Mesenchymal stem cell (in vitro differentiated cells and primary cell): ENCODE data around the gene TMEM95.

Experiments used
- DNase-seq: peaks from one replicate; pipeline ENCODE4 v3.0.0-alpha.2; 2013
- H2AFZ ChIP-seq: one replicate; pipeline ENCODE4 v1.6.1; 2013; ENCODE audit warnings: low read depth, mild to moderate bottlenecking, control low read depth, inconsistent platforms, low read length, moderate library complexity
- H2AK5ac ChIP-seq: 2 replicates; pipeline ENCODE4 v1.6.1; 2013; ENCODE audit warnings: low read length, moderate library complexity, mild to moderate bottlenecking, inconsistent platforms; ENCODE audit not compliant: severe bottlenecking
- H2BK120ac ChIP-seq: one replicate; pipeline ENCODE4 v1.6.1; 2013; ENCODE audit warnings: low read depth, mild to moderate bottlenecking, inconsistent platforms, low read length, moderate library complexity
- H2BK12ac ChIP-seq, 2 experiments: one replicate each; pipeline ENCODE4 v1.6.1; 2013; ENCODE audit warnings: inconsistent platforms in 2 of 2, low read length in 2 of 2, mild to moderate bottlenecking in 2 of 2, moderate library complexity in 2 of 2, control low read depth in 1 of 2
- H2BK15ac ChIP-seq: one replicate; pipeline ENCODE4 v1.6.1; 2013; ENCODE audit warnings: mild to moderate bottlenecking, low read depth, inconsistent platforms; ENCODE audit not compliant: poor library complexity, severe bottlenecking
- H2BK5ac ChIP-seq: 2 replicates; pipeline ENCODE4 v1.6.1; 2013; ENCODE audit warnings: low read depth, mild to moderate bottlenecking, low read length, control low read depth, inconsistent platforms; ENCODE audit not compliant: poor library complexity, severe bottlenecking
- H3K14ac ChIP-seq, 2 experiments: one replicate each; pipeline ENCODE4 v1.6.1; 2013; ENCODE audit warnings: inconsistent platforms in 2 of 2, low read length in 2 of 2, control low read depth in 1 of 2, mild to moderate bottlenecking in 1 of 2, moderate library complexity in 1 of 2
- H3K18ac ChIP-seq, 2 experiments: one replicate each; pipeline ENCODE4 v1.6.1; 2013; ENCODE audit warnings: inconsistent platforms in 2 of 2, low read length in 2 of 2, control low read depth in 1 of 2, low read depth in 1 of 2, mild to moderate bottlenecking in 1 of 2
- H3K23ac ChIP-seq, 2 experiments: one replicate each; pipeline ENCODE4 v1.6.1; 2013; ENCODE audit warnings: inconsistent platforms in 2 of 2, low read length in 2 of 2, mild to moderate bottlenecking in 2 of 2, moderate library complexity in 2 of 2, control low read depth in 1 of 2
- H3K27ac ChIP-seq: 2 replicates; pipeline ENCODE4 v1.5.1; 2013; ENCODE audit warnings: mild to moderate bottlenecking, moderate library complexity, low read length, control low read depth, inconsistent platforms; ENCODE audit not compliant: poor library complexity, severe bottlenecking
- H3K27me3 ChIP-seq, 2 experiments: 2 replicates each; pipeline versions ENCODE4 v1.6.1 to v1.7.0; 2013; ENCODE audit warnings: low read length in 2 of 2, mild to moderate bottlenecking in 2 of 2, moderate library complexity in 2 of 2, control low read depth in 1 of 2, inconsistent platforms in 1 of 2; ENCODE audit not compliant: control insufficient read depth in 1 of 2, insufficient read depth in 1 of 2
- H3K36me3 ChIP-seq, 2 experiments: 2 replicates each; pipeline versions ENCODE4 v1.6.1 to v1.7.0; 2013; ENCODE audit warnings: low read length in 2 of 2, control low read depth in 1 of 2, inconsistent platforms in 1 of 2, low read depth in 1 of 2, mild to moderate bottlenecking in 1 of 2; ENCODE audit not compliant: insufficient read depth in 2 of 2, control insufficient read depth in 1 of 2
- H3K4ac ChIP-seq, 2 experiments: one replicate each; pipeline ENCODE4 v1.6.1; 2013; ENCODE audit warnings: inconsistent platforms in 2 of 2, low read length in 2 of 2, mild to moderate bottlenecking in 2 of 2, moderate library complexity in 2 of 2, control low read depth in 1 of 2, low read depth in 1 of 2
- H3K4me1 ChIP-seq: 2 replicates; pipeline ENCODE4 v1.6.1; 2013; ENCODE audit warnings: low read depth, low read length, control low read depth; ENCODE audit not compliant: control insufficient read depth, insufficient read depth
- H3K4me2 ChIP-seq: 2 replicates; pipeline ENCODE4 v1.6.1; 2013; ENCODE audit warnings: low read length, mild to moderate bottlenecking, inconsistent platforms; ENCODE audit not compliant: poor library complexity, severe bottlenecking
- H3K4me3 ChIP-seq, 2 experiments: 2 replicates each; pipeline versions ENCODE4 v1.5.1 to v1.7.0; 2013; ENCODE audit warnings: low read length in 2 of 2, mild to moderate bottlenecking in 2 of 2, control low read depth in 1 of 2, low read depth in 1 of 2; ENCODE audit not compliant: insufficient read depth in 1 of 2
- H3K79me1 ChIP-seq: replicated peaks from 2 replicates; pipeline ENCODE4 v1.6.1; 2013; ENCODE audit warnings: mild to moderate bottlenecking, control low read depth, low read length, inconsistent platforms; ENCODE audit not compliant: poor library complexity, severe bottlenecking
- H3K9ac ChIP-seq: 2 replicates; pipeline ENCODE4 v1.7.0; 2013; ENCODE audit warnings: mild to moderate bottlenecking, low read length, moderate library complexity
- H3K9me3 ChIP-seq: 2 replicates; pipeline ENCODE4 v1.7.0; 2013; ENCODE audit warnings: mild to moderate bottlenecking, low read length; ENCODE audit not compliant: control insufficient read depth
- H4K8ac ChIP-seq: one replicate; pipeline ENCODE4 v1.6.1; 2013; ENCODE audit warnings: inconsistent platforms, mild to moderate bottlenecking, low read length, moderate library complexity
- H4K91ac ChIP-seq: one replicate; pipeline ENCODE4 v1.6.1; 2013; ENCODE audit warnings: mild to moderate bottlenecking, low read length, inconsistent platforms
- WGBS: methylation state at CpG from one replicate; pipeline ENCODE4 v1.1.7; 2013; ENCODE audit warnings: mixed read lengths; 5-methylcytosine and 5-hydroxymethylcytosine counted together

TMEM95 gene

GRCh38 chr17:7403043-7403726 lies 48.2 kb downstream of the TMEM95 start:
- H3K36me3 ChIP-seq = peaks cover 0 to 2% of the 10 kb centered on the region in 2 experiments
- peak overlapping the region; percentile 80 to 87 for H3K4me3 ChIP-seq
- no peak for DNase-seq
- H3K4me1 ChIP-seq = peaks cover 20% of the 10 kb centered on the region
- peak overlapping the region in 1 of 2 experiments; percentile 97 for H3K23ac ChIP-seq
- WGBS = 22% methylated on average over 13 of the region's 16 CpGs
- H2AFZ ChIP-seq = peak overlapping the region; percentile 44
- peak overlapping the region; percentile 91 for H3K9ac ChIP-seq
- H2BK12ac ChIP-seq = peak overlapping the region in 1 of 2 experiments; percentile 83
- H3K18ac ChIP-seq = peak overlapping the region; percentile 49 to 84
- H3K4ac ChIP-seq = peak overlapping the region in 1 of 2 experiments; percentile 73
- H2BK15ac ChIP-seq = peak overlapping the region; percentile 16
- peak overlapping the region; percentile 27 for H4K91ac ChIP-seq
- H2AK5ac ChIP-seq = peak overlapping the region; percentile 31
- no peak overlapping the region for H3K14ac ChIP-seq
- no peaks in the 10 kb centered on the region for H3K27me3 ChIP-seq
- peak overlapping the region; percentile 97 for H3K27ac ChIP-seq
- H3K9me3 ChIP-seq = no peaks in the 10 kb centered on the region
- peak overlapping the region; percentile 54 for H2BK120ac ChIP-seq
- peak overlapping the region; percentile 84 for H3K4me2 ChIP-seq
- H2BK5ac ChIP-seq = no peak overlapping the region
- peak overlapping the region; percentile 57 for H4K8ac ChIP-seq
- peaks cover 13% of the 10 kb centered on the region for H3K79me1 ChIP-seq

DNA sequence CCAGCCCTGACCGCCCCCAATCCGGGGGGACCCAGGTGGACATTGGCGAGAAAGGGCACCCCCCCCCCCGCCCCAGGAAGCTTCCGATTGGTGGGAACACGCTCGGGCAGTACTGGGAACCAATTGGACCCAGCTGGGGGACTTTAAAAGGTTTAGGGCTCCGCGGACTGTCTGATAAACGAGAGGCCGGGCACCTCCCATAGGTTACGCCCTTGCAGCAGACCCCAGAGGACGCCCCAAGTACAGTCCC lies 48.7 kb downstream of the TMEM95 start:
- Histone ChIP-seq H2AFZ (peak overlapping the region; percentile 84), H3K4me3 (peak overlapping the region; percentile 80 to 87), H2AK5ac (no peak overlapping the region), H4K91ac (peak overlapping the region; percentile 65), H3K79me1 (peaks cover 13% of the 10 kb centered on the region), H3K36me3 (peaks cover 2 to 6% of the 10 kb centered on the region in 2 experiments), H2BK5ac (peak overlapping the region; percentile 82), H2BK12ac (peak overlapping the region in 1 of 2 experiments; percentile 48), H3K4me2 (peak overlapping the region; percentile 84), H3K27me3 (no peaks in the 10 kb centered on the region), H2BK15ac (peak overlapping the region; percentile 80), H3K27ac (peak overlapping the region; percentile 97), H3K18ac (peak overlapping the region; percentile 95 to 96), H3K4ac (peak overlapping the region in 1 of 2 experiments; percentile 76), H4K8ac (peak overlapping the region; percentile 99), H3K9ac (peak overlapping the region; percentile 91), H3K4me1 (peaks cover 20% of the 10 kb centered on the region), H2BK120ac (peak overlapping the region; percentile 54), H3K23ac (no peak overlapping the region), H3K9me3 (no peaks in the 10 kb centered on the region), H3K14ac (peak overlapping the region in 1 of 2 experiments; percentile 81)
- no peak for DNase-seq
- 0% methylated on average over 9 of the region's 13 CpGs for WGBS

- H2BK15ac ChIP-seq = peak within 1 kb of the TSS; percentile 80
- H3K9ac ChIP-seq = peak within 1 kb of the TSS; percentile 91
- H2AK5ac ChIP-seq = peak within 1 kb of the TSS; percentile 31
- under 1% methylated on average over 48 of the region's 49 CpGs for WGBS
- H3K4ac ChIP-seq = peak within 1 kb of the TSS in 1 of 2 experiments; percentile 76
- peak within 1 kb of the TSS; percentile 97 for H3K27ac ChIP-seq
- peak within 1 kb of the TSS; percentile 95 to 96 for H3K18ac ChIP-seq
- H3K36me3 ChIP-seq = peaks cover 7 to 11% of the 10 kb centered on the region in 2 experiments
- H3K9me3 ChIP-seq = no peaks in the 10 kb centered on the region
- DNase-seq = peak; percentile 100
- H2BK120ac ChIP-seq = peak within 1 kb of the TSS; percentile 75
- peak within 1 kb of the TSS; percentile 82 for H2BK5ac ChIP-seq
- H3K79me1 ChIP-seq = peaks cover 13% of the 10 kb centered on the region
- peak within 1 kb of the TSS; percentile 84 for H2AFZ ChIP-seq
- peak within 1 kb of the TSS; percentile 65 for H4K91ac ChIP-seq
- H3K23ac ChIP-seq = peak within 1 kb of the TSS in 1 of 2 experiments; percentile 97
- H3K27me3 ChIP-seq = no peaks in the 10 kb centered on the region
- peaks cover 20% of the 10 kb centered on the region for H3K4me1 ChIP-seq
- peak within 1 kb of the TSS; percentile 84 for H3K4me2 ChIP-seq
- peak within 1 kb of the TSS; percentile 99 for H4K8ac ChIP-seq
- H3K4me3 ChIP-seq = peak within 1 kb of the TSS; percentile 80 to 90
- peak within 1 kb of the TSS in 1 of 2 experiments; percentile 88 for H2BK12ac ChIP-seq
- peak within 1 kb of the TSS; percentile 62 to 81 for H3K14ac ChIP-seq
Measured at GRCh38 chr17:7403977-7404736, 49.2 kb downstream of the TMEM95 start, which contains the start of gene TMEM256. Gene TMEM256, minus strand, starts transcription at chr17:7404097. Its CDS starts 13 bp downstream, at chr17:7404084.
